Mucosa of descending colon (tissue), 3 donors: ENCODE data around the gene GPD1L. TPM values are rescaled to one million over a fixed set of nuclear protein-coding genes. Genes with fewer than 3 reads are reported as not detected.

Experiments
- ATAC-seq: fragments of 200-7000 bp; cut with Tn5 transposase; one replicate; pipeline ENCODE4 v1.9.1; 2020; ENCODE audit warnings: mild to moderate bottlenecking, moderate library complexity
- DNase-seq, 3 donors: peaks; one replicate each; pipeline ENCODE4 v3.0.0-alpha.2; 2020
- H3K36me3 ChIP-seq: fragments of 200-600 bp; one replicate; pipeline ENCODE4 v1.8.0; 2021; ENCODE audit warnings: low read depth, mild to moderate bottlenecking
- H3K4me1 ChIP-seq: fragments of 200-600 bp; one replicate; pipeline ENCODE4 v1.8.0; 2021; ENCODE audit warnings: low read depth, mild to moderate bottlenecking
- H3K4me3 ChIP-seq: fragments of 200-600 bp; one replicate; pipeline ENCODE4 v1.8.0; 2021; ENCODE audit warnings: mild to moderate bottlenecking
- H3K9me3 ChIP-seq: fragments of 200-600 bp; one replicate; pipeline ENCODE4 v1.8.0; 2021; ENCODE audit warnings: mild to moderate bottlenecking
- intact Hi-C, 2 donors: fragments of 100-400 bp; cut with DNase I in 1 of 2; cut with micrococcal nuclease in 1 of 2; formaldehyde crosslinking; loops; one replicate each; pipeline versions ENCODE4 v1.11.0 to v1.11.1; 2022; cut with DNase I, micrococcal nuclease
- total RNA-seq, 3 donors: library from RNA; stranded (reverse); fragmentation: NEBNext Ultra II Directional in 2 of 3; extraction: Animal tissue kit (Norgen Biotek cat#: 25700) in 2 of 3; gene quantifications; one replicate each; pipeline versions ENCODE4 v1.2.1 to v1.2.4, GENCODE V29; 2021 to 2023
- TF ChIP-seq, protein P1 (sequence below): fragments of 200-600 bp; IDR thresholded peaks from one replicate; pipeline ENCODE4 v1.8.0; 2022; ENCODE audit warnings: antibody characterized with exemption, mild to moderate bottlenecking
- donor health status: DM: no; HTN: no; CAD: no; lungs with moderate emphysema.
- donor health status: DM: no; HTN: no; CAD: no.
- donor health status: DM: no; HTN: yes; CAD: no.

GPD1L gene
- total RNA-seq, 3 donors from 2014 or later, result 57.6 to 122 (median 72.1) TPM

- H3K4me3 ChIP-seq, result no peak overlapping the region
- TF ChIP-seq, protein P1, sequence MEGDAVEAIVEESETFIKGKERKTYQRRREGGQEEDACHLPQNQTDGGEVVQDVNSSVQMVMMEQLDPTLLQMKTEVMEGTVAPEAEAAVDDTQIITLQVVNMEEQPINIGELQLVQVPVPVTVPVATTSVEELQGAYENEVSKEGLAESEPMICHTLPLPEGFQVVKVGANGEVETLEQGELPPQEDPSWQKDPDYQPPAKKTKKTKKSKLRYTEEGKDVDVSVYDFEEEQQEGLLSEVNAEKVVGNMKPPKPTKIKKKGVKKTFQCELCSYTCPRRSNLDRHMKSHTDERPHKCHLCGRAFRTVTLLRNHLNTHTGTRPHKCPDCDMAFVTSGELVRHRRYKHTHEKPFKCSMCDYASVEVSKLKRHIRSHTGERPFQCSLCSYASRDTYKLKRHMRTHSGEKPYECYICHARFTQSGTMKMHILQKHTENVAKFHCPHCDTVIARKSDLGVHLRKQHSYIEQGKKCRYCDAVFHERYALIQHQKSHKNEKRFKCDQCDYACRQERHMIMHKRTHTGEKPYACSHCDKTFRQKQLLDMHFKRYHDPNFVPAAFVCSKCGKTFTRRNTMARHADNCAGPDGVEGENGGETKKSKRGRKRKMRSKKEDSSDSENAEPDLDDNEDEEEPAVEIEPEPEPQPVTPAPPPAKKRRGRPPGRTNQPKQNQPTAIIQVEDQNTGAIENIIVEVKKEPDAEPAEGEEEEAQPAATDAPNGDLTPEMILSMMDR, result no peak
- no peaks in the 10 kb centered on the region for H3K4me1 ChIP-seq
- intact Hi-C loops, result no loop called here
- no peaks in the 10 kb centered on the region for H3K9me3 ChIP-seq
- H3K36me3 ChIP-seq, result no peaks in the 10 kb centered on the region
- ATAC-seq (no peak), DNase-seq (no peak)
Measured at GRCh38 chr3:32200992-32201758, 94.8 kb downstream of the GPD1L start.

DNA sequence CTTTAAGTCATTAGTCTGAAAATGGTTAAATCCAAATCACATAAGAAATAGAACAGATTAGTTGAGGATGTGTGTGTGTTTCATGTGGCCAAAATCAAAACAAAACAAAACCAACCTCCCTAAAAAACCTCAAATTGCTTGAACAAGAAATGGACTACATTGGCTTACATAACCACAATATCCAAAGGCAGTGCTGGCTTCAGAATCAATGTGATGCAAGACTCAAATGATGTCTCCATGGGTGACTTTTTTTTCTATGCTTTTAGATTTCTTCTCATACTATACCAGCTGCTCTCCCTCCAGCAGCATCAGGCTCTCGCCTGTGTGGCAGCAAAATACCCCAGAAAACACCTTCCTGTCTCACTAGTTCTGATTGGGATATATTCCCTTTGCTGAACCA is 96.1 kb downstream of the GPD1L start:
- Histone ChIP-seq H3K4me1 (no peaks in the 10 kb centered on the region), H3K9me3 (no peaks in the 10 kb centered on the region), H3K36me3 (no peaks in the 10 kb centered on the region), H3K4me3 (no peak overlapping the region)
- TF ChIP-seq, protein P1, result no peak
- intact Hi-C loops, result no loop called here
- DNase-seq, result no peak
- no peak for ATAC-seq

GRCh38 chr3:32203854-32204253 is 97.4 kb downstream of the GPD1L start:
- intact Hi-C loops, result no loop called here
- no peaks in the 10 kb centered on the region for H3K9me3 ChIP-seq

GRCh38 chr3:32208447-32208846 is 102.0 kb downstream of the GPD1L start:
- H3K9me3 ChIP-seq, result no peaks in the 10 kb centered on the region
- ATAC-seq, result no peak
- no peak overlapping the region for H3K4me3 ChIP-seq
- H3K4me1 ChIP-seq, result no peaks in the 10 kb centered on the region
- intact Hi-C loops, result no loop called here
- DNase-seq, result no peak
- no peaks in the 10 kb centered on the region for H3K36me3 ChIP-seq
- TF ChIP-seq, protein P1, result no peak

More at GRCh38 chr3:32203854-32204253, 97.4 kb downstream of the GPD1L start:
- Histone ChIP-seq H3K36me3 (no peaks in the 10 kb centered on the region), H3K4me3 (no peak overlapping the region), H3K4me1 (no peaks in the 10 kb centered on the region)
- no peak for ATAC-seq
- DNase-seq, result no peak
- TF ChIP-seq, protein P1, result no peak

GRCh38 chr3:32215185-32215584 is 108.8 kb downstream of the GPD1L start:
- TF ChIP-seq, protein P1, result no peak
- no peak for ATAC-seq
- intact Hi-C loops, result no loop called here
- no peak for DNase-seq
- H3K9me3 ChIP-seq, result no peaks in the 10 kb centered on the region
- peaks cover 4% of the 10 kb centered on the region for H3K4me1 ChIP-seq
- H3K4me3 ChIP-seq, result no peak overlapping the region
- no peaks in the 10 kb centered on the region for H3K36me3 ChIP-seq
